NCI-H2081 treated with DMSO at 0.1 percent for 48 hours (cell line): Measurements from ENCODE around the gene NCOA5.
"Not testable (repeated sequence)": the region's sequence is repeated elsewhere in the genome, so short reads cannot be mapped to it uniquely, and the experiment has no call there.

Source experiments
- DNase-seq: peaks from one replicate; lab custom pipeline; 2025; lab: John Stamatoyannopoulos, UW

Gene NCOA5

DNA sequence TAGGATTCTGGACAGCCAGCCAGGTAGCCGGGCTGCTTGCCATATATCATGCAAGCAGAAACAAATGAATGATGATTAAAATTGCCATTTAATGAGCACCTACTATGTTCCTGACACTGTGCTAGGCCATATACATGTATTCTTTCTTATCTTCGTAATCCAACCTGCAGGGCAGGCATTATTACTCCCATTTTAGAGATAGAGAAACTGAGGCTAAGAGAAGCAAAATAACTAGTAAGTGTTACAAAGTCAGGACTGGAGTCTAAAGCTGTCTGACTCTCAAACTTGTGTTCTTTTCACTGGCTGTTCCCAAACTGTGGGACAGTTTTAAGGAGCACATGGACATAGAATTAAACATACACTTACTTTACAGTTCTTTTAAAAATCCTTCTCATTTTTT is 30.4 kb upstream of the NCOA5 start:
- DNase-seq = no peak

GRCh38 chr20:46119547-46119946 is 29.8 kb upstream of the NCOA5 start:
- DNase-seq = no peak

- no peak for DNase-seq
Observed at GRCh38 chr20:46119028-46119546, 29.3 kb upstream of the NCOA5 start.

GRCh38 chr20:46118481-46119020 is 28.8 kb upstream of the NCOA5 start:
- DNase-seq = no peak

DNA sequence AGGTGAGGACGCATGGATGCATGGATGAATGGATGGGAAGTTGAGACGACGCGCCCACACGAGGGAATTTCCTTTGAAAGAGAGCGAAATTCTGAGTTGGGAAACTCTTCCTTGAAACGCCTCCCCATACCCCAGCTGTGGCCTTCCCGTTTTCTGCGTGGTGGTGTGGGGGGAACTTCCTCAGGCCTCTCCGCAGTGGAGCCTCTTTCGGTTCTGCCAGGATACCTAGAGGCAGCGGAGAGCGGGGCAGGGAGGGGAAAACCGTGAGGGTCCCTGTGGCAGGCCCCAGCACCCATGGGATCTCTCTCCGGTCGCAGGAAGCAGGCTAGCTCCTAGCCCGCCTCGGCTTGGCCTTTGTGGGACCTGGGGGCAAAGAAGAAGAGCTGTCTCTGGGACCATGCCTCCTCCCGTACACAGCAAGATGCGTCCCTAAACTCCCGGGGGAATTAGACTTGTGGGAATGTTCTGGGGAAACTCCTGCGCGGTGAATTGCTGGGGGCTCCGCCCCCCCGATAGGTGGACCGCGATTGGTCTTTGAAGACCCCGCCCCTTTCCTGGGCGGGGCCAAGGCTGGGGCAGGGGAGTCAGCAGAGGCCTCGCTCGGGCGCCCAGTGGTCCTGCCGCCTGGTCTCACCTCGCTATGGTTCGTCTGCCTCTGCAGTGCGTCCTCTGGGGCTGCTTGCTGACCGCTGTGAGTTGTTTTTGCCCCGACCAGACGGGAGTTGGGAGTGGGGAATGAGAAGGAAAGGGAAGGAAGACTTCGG is 28.1 kb upstream of the NCOA5 start, which contains the start of gene CD40:
CD40 (plus strand) TSS at position 611 of the 764 bp plus-strand sequence; CDS start at position 641, 30 bp downstream.
- DNase-seq = no peak

- no peak for DNase-seq
Observed at GRCh38 chr20:46114449-46114848, 24.7 kb upstream of the NCOA5 start.

GRCh38 chr20:46113113-46113470 is 23.3 kb upstream of the NCOA5 start:
- no peak for DNase-seq

DNA sequence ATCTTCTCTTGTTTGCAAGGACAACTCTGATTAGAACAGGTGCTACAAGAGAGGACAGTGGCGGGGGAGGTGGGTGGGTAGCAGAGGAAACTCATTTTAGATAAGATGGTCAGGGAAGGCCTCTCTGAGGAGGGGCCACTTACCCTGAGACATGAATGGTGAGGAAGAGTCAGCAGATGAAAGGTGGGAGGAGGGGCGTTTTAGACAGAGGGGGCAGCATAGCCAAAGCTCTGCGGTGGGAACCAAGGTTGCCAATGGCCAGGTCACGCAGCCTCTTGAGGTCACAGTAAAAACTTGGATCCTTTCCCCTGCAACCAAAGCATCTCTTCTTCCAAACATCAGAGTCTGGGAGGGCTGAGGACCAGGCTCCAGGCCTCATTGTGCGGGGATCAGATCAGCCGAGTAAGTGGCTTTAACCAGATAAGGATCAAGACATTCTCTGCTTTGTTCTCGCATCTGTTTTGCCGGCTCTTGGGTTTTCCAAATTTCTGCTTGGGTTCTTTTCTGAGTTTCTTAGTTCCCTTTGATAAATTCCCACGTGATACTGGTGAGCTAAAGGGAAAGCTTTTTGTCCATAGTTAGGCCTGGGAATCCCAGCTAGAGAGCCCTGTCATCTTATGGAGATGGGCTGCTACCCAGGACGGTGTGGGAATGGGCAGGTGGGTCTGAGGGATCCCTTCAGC is 22.8 kb upstream of the NCOA5 start:
- DNase-seq = no peak

DNA sequence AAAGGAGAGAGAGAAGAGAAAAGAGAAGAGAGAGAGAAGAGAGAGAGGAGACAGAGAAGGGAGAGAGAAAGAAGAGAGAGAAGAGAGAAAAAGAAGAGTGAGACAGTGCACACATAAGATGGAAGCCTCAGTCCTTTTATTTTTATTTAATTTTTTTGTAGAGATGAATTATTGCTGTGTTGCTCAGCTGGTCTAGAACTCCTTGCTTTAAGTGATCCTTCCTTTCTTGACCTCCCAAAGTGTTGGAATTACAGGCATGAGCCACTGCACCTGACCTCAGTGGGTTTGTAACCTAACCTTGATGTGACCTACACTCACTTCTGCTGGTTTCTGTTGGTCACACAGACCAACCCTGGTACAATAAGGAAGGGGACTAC is 22.1 kb upstream of the NCOA5 start:
- DNase-seq = no peak

- DNase-seq = no peak
Observed at GRCh38 chr20:46111028-46111835, 21.5 kb upstream of the NCOA5 start.

DNA sequence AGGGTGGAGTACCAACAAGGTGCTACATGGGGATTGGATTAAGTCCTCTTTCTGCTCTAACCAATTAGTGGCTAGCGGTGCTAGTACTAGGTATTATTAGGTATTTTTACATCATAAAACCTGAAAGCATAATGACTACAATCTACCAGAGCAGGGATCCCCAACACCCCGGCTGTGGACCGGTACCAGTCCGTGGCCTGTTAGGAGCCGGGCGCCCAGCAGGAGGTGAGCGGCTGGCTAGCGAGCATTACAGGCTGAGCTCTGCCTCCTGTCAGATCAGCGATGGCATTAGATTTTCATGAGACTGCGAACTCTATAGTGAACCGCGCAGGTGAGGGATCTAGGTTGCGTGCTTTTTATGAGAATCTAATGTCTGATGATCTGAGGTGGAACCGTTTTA is 19.2 kb upstream of the NCOA5 start:
- no peak for DNase-seq

- DNase-seq = no peak
Observed at GRCh38 chr20:46108435-46108841, 18.7 kb upstream of the NCOA5 start.

GRCh38 chr20:46107061-46107460 is 17.3 kb upstream of the NCOA5 start:
- no peak for DNase-seq

DNA sequence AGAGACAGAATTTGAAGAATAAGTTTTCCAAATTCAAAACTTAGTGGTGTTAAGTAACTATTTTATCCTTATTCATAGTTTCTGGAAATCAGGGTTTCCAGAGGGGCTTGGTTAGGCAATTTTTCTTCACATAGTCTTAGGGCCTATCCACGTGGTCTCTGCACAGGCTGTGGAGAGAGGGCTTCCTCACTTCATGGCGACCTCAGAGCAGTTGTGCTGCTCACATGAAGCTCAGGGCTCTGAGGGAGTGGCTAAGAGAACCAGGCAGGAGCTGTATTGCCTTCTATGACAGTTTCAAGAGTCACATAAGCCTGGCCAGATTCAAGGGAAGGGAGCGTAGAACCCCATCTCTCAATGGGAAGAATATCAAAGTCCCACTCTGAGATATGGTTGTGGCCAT is 14.5 kb upstream of the NCOA5 start:
- DNase-seq = no peak

- DNase-seq = no peak
Observed at GRCh38 chr20:46102940-46103339, 13.2 kb upstream of the NCOA5 start.

DNA sequence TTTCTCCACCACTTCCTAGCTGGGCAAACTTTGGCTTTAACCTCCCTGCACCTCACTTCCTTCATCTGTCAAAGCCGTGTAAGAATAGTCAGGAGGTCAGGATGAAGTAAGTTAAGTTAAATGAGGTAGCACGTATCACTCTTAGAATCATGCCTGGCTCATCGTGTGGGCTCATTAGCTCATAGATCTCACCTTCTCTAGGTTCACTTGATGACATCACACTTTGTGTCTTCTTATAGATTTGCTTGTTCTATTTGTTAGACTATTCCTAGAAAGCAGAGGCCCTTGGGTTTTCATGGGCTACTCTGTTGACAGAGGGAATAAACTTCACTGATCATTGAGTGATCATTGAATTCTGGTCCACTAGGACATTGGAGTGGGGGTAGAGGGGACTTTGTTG is 12.2 kb upstream of the NCOA5 start:
- no peak for DNase-seq

DNA sequence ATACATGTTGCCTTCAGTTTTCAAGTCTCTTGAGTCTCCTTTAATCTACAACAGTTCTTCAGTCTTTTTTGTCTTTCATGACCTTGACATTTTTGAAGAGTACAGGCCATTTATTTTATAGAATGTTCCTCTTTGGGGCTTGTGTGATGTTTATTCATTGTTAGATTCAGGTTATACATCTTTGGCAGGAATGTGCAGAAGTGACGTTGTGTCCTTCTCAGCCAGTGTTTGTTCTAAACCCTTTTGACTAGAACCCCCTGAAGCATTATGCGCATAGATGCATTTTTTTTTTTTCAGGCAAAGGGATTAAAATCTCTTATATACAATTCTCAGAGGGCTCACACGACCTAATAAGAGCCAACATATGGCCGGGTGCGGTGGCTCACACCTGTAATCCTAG is 11.2 kb upstream of the NCOA5 start:
- no peak for DNase-seq

DNA sequence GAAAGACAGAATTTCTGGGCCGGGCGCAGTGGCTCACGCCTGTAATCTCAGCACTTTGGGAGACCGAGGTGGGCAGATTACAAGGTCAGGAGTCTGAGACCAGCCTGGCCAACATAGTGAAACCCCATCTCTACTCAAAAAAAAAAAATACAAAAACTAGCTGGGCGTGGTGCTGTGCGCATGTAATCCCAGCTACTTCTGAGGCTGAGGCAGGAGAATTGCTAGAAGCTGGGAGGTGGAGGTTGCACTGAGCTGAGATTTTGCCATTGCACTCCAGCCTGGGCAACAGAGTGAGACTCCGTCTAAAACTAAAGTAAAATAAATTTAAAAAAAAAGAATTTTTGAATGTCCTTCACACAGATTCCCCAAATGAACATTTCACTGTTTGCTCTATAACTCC is 10.7 kb upstream of the NCOA5 start:
- DNase-seq = not testable (repeated sequence)

- no peak for DNase-seq
Observed at GRCh38 chr20:46099491-46100287, 9.9 kb upstream of the NCOA5 start.

- DNase-seq = no peak
Observed at GRCh38 chr20:46093531-46093930, 3.8 kb upstream of the NCOA5 start.
